ENCODE results near the gene GAS2L3. TPM values are rescaled to one million over a fixed set of nuclear protein-coding genes. Genes with fewer than 3 reads are reported as not detected.
A peak's percentile ranks its signal among the peaks of the same experiment; 100 is the strongest.

Gene GAS2L3
- total RNA-seq, result 1 to 10 TPM; 2.7 to 3.5 TPM

DNA sequence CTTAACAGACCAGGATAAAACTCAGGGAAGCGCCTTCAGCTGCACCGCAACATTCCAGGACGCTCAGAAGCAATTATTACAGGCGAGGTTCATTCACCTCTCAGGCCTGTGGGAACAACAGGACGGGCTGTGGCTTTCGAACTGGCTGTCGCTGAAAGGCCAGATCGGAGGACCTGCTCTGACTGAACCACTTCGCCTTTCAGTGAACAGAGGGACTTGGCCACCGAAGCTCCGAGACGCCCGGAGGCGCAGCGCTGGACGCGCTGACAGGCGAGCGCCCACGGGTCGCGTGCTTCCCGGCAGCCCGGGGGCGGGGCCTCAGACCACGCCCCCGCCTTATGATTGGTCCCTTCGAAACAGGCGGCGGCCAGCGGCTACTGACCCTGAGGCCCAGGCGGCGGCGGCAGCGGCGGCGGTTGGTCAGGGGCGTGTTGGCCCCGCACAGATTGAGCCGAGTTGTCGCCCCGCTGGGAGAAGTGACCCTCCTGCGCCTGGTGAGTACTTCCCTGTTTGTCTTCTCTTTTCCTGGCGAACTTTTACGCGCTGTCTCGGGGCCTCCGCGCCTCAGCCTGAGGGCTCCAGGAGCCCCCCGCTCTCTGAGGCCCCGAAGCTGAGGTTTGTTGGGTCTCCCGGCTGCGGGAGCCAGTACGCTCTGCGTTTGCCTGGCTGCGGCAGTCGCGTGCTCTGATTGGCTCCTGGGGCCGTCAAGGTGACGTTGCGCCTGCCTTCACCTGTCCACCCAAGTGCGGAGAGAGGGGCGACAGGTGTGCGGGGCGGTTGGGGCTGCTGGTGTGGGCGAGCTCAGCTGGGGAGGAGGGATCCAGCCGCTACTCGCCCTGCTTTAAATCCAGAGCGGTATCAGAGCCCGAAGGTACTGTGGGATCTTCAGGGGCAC, at the start of gene GAS2L3:
Gene GAS2L3, plus strand, starts transcription at position 393 of the 895 bp plus-strand sequence. CDS start 21,221 bp downstream, outside the sequence.
- ATAC-seq (peak; percentile 99), DNase-seq (peak; percentile 62)
- ChIA-PET CTCF (no interaction called here), POLR2A (no interaction called here)
- no peaks in the 10 kb centered on the region for H3K36me3 Mint-ChIP-seq (ENCODE audit: low read depth)
- H3K27me3 Mint-ChIP-seq (ENCODE audit: low read depth), result peaks cover 33% of the 10 kb centered on the region
- peak within 1 kb of the TSS; percentile 62 for H3K27ac Mint-ChIP-seq
- H3K4me1 Mint-ChIP-seq (ENCODE audit: low read depth), result peaks cover 16% of the 10 kb centered on the region
- no peaks in the 10 kb centered on the region for H3K9me3 Mint-ChIP-seq (ENCODE audit: insufficient read depth)
- peak within 1 kb of the TSS; percentile 90 for H3K4me3 Mint-ChIP-seq

DNA sequence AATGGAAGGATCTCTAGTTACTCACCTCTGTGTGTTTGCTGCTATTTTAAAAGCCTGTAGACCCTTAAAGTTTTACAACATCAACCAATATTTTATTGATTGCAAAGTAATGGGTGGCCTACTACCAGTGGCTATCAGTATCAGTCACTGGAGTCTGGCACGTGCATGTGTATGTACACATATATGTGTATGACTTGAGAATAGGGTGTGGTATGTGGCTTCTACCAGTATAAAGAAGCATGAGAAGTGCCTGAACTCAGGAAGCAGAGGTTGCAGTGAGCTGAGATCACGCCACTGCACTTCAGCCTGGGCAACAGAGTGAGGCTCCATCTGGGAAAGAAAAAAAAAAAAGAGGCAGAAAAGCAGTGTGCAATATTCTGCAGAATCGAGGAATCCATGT, 45.5 kb upstream of the GAS2L3 start:
- DNase-seq (no peak), ATAC-seq (no peak)
- no peak overlapping the region for H3K4me3 Mint-ChIP-seq
- no peaks in the 10 kb centered on the region for H3K9me3 Mint-ChIP-seq (ENCODE audit: insufficient read depth)
- no peaks in the 10 kb centered on the region for H3K36me3 Mint-ChIP-seq (ENCODE audit: low read depth)
- POLR2A ChIA-PET, result no interaction called here
- H3K4me1 Mint-ChIP-seq (ENCODE audit: low read depth), result no peaks in the 10 kb centered on the region
- no peaks in the 10 kb centered on the region for H3K27me3 Mint-ChIP-seq (ENCODE audit: low read depth)
- CTCF ChIA-PET, result no interaction called here
- H3K27ac Mint-ChIP-seq, result no peak overlapping the region

DNA sequence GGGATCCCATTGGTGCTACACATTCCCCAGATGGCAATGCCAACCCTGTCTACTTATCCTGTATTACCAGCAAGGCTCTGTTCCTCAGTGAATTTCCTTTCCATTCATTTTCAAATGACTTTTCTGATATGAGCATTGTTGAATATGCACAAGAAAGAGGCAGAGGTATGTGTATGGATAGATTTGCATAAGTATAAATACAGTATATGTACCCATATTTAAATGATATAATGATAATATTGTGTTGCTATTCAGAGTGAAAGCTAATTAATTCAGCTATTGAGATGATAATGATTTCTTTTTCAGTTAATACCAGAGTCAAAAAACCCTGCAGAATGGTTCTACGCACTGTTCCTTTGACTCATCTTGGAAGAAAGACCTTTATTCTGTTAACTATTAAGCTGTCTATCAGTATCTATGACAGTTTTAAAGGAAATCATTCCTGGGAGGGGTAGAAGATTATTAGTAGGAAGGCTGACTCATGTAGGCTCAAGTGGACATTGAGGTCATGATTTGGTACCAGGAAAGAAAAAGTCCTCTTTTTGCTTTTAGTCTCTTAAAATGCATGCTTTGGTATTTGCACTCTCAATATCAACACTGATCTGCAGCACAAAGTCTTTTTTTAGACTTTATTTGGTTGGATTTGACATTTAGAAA, 44.9 kb upstream of the GAS2L3 start:
- POLR2A ChIA-PET, result no interaction called here
- CTCF ChIA-PET, result no interaction called here

DNA sequence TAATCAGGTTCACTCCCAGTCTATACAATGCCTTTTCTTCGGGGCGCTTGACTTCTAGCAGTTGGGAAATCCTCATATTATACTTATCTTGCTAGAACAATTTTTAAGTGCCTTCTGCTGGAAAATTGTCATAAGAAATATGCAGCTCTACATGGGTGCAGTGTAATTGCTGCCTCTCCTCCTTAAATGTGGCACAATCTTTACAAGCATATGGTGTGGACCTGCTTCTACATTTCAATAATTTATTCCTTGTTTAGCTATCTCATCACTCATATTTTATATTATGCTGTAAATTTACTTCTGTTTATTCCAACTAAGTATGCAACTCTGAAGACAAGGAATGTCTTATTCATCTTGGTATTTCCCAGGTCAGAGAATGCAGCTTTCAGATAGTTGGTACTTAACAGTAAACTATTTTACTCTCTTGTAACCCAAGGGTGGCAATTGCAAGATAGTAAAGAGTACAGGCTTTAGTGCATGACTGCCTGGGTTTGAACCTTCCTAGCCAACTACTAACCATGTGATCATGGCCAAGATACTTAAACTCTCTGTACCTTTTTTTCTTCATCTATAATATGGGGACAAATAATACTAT, 43.6 kb upstream of the GAS2L3 start:
- ChIA-PET POLR2A (no interaction called here), CTCF (no interaction called here)
- Mint-ChIP-seq H3K27ac (no peak overlapping the region), H3K9me3 (ENCODE audit: insufficient read depth) (no peaks in the 10 kb centered on the region), H3K27me3 (ENCODE audit: low read depth) (no peaks in the 10 kb centered on the region), H3K4me3 (no peak overlapping the region), H3K36me3 (ENCODE audit: low read depth) (no peaks in the 10 kb centered on the region), H3K4me1 (ENCODE audit: low read depth) (no peaks in the 10 kb centered on the region)
- no peak for ATAC-seq
- DNase-seq, result no peak

More for the DNA sequence above, 44.9 kb upstream of the GAS2L3 start:
- Mint-ChIP-seq H3K27ac (no peak overlapping the region), H3K4me1 (ENCODE audit: low read depth) (no peaks in the 10 kb centered on the region), H3K9me3 (ENCODE audit: insufficient read depth) (no peaks in the 10 kb centered on the region), H3K36me3 (ENCODE audit: low read depth) (no peaks in the 10 kb centered on the region), H3K4me3 (no peak overlapping the region), H3K27me3 (ENCODE audit: low read depth) (no peaks in the 10 kb centered on the region)
- DNase-seq (no peak), ATAC-seq (no peak)

DNA sequence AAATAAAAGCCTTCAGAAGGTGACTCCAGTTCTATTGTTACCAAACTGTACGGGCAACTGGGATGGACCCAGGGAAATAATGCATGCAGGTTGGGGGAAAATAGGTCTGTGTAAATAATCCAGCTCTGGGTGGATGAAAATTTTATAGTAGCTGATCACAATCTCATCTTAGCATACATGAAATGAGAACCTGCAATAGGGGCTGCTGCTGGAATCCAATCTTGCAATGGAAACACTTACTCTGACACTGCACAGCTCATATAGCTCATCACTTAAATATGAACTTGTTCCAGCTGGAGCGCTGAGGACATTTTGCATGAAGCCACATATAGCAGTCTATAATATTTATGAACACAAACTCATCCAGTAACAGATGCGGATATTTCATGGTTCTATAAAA, 40.1 kb upstream of the GAS2L3 start:
- no peak for ATAC-seq
- CTCF ChIA-PET, result interaction anchor here (0.7 kb wide), 1 partner anchor 524 kb away, joined by 3 read pairs; no protein-coding TSS in a partner anchor

DNA sequence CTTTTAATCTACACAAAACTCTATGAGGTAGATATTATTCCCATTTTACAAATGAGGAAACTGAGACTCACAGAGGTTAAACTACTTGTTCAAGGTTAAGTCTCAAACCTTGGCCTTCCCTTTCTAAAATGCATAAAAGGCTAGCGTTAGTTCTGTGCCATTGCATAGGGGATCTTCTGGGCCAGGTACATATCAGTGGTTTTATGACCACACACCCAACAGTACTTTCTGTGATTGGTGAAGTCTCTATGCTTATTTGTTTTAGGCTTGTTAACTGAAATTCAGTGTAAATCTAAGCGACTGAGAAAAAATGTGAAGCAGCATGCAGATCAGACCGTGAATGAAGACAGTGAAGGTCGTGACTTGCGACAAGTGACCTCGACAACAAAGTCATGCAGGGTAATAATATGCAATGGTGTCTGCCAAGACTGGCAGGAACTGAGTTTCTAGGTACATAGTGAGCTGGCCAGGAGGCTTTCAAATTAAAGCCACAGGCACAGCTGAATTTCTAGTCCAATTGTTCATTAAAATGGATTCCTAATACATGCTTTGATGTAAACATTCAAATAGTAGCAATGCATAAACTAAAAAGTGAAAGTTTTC, 38.8 kb upstream of the GAS2L3 start:
- DNase-seq, result no peak
- Mint-ChIP-seq H3K27ac (no peak overlapping the region), H3K4me1 (ENCODE audit: low read depth) (no peaks in the 10 kb centered on the region), H3K9me3 (ENCODE audit: insufficient read depth) (no peaks in the 10 kb centered on the region), H3K27me3 (ENCODE audit: low read depth) (no peaks in the 10 kb centered on the region), H3K4me3 (no peak overlapping the region), H3K36me3 (ENCODE audit: low read depth) (no peaks in the 10 kb centered on the region)
- ATAC-seq, result no peak
- ChIA-PET POLR2A (no interaction called here), CTCF (no interaction called here)

More for the DNA sequence above, 40.1 kb upstream of the GAS2L3 start:
- no peaks in the 10 kb centered on the region for H3K27me3 Mint-ChIP-seq (ENCODE audit: low read depth)
- no peaks in the 10 kb centered on the region for H3K9me3 Mint-ChIP-seq (ENCODE audit: insufficient read depth)
- POLR2A ChIA-PET, result no interaction called here
- DNase-seq, result no peak
- H3K27ac Mint-ChIP-seq, result no peak overlapping the region
- no peaks in the 10 kb centered on the region for H3K36me3 Mint-ChIP-seq (ENCODE audit: low read depth)
- H3K4me3 Mint-ChIP-seq, result no peak overlapping the region
- H3K4me1 Mint-ChIP-seq (ENCODE audit: low read depth), result no peaks in the 10 kb centered on the region

DNA sequence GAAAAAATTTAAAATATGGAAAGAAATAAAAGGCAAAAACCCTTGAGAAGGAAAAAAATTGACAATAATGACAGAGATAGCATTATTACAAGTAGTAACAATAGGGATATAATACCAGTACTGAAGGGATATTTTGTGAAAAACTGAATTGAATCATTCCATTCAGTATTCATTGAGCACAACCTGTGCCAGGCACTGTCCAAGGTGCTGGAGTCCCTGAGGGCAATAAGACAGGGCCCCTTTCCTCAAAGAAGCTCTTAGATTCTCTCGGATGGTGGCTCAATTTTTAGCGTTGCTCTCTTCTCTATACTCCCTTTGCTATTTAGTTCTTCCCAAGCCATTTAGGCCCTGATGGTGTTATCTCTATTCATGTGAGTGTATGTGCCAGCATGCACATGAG, 34.3 kb upstream of the GAS2L3 start:
- DNase-seq, result peak; percentile 36
- Mint-ChIP-seq H3K27ac (no peak overlapping the region), H3K4me3 (no peak overlapping the region), H3K27me3 (ENCODE audit: low read depth) (no peaks in the 10 kb centered on the region), H3K9me3 (ENCODE audit: insufficient read depth) (no peaks in the 10 kb centered on the region), H3K36me3 (ENCODE audit: low read depth) (no peaks in the 10 kb centered on the region), H3K4me1 (ENCODE audit: low read depth) (no peaks in the 10 kb centered on the region)
- ATAC-seq, result no peak
- ChIA-PET POLR2A (no interaction called here), CTCF (no interaction called here)

DNA sequence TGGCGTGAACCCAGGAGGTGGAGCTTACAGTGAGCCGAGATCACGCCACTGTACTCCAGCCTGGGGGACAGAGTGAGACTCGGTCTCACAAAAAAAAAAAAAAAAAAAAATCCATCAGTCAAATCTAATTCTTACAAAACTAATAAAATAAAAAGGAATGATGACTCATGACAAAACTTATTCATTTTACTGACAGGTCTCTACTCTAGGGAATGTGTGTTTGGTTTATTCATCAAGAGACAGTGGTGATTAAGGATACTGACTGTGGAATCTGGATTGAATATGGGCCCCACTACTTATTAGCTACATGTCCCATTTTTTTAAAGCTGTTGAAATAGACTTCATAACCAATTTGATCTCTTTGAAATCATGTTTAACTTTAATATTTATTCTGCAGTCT, 29.3 kb upstream of the GAS2L3 start:
- Mint-ChIP-seq H3K4me3 (no peak overlapping the region), H3K27ac (no peak overlapping the region), H3K27me3 (ENCODE audit: low read depth) (no peaks in the 10 kb centered on the region), H3K36me3 (ENCODE audit: low read depth) (no peaks in the 10 kb centered on the region), H3K9me3 (ENCODE audit: insufficient read depth) (no peaks in the 10 kb centered on the region), H3K4me1 (ENCODE audit: low read depth) (no peaks in the 10 kb centered on the region)
- DNase-seq (no peak), ATAC-seq (no peak)
- ChIA-PET CTCF (no interaction called here), POLR2A (interaction anchor here (0.7 kb wide), 1 partner anchor 66 kb away, joined by 3 read pairs; no protein-coding TSS in a partner anchor)

DNA sequence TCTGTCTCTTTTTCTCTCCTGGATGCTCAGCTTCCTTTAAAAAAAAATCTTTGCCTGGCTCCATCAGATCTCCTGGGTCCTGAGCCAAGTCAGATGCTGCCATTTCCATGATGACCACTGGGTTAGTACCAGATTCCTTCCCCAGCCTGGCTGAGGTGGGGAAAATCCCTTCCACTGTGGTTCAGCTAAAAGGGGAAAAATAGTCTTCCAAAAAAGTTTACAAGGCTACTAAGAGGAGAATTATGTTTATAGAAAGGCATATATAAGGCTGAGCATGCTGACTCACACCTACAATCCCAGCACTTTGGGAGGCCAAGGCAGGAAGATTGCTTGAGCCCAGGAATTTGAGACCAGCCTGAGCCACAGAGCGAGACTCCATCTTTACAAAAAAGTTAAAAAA, 28.4 kb upstream of the GAS2L3 start:
- Mint-ChIP-seq H3K9me3 (ENCODE audit: insufficient read depth) (no peaks in the 10 kb centered on the region), H3K27ac (no peak overlapping the region), H3K36me3 (ENCODE audit: low read depth) (no peaks in the 10 kb centered on the region), H3K27me3 (ENCODE audit: low read depth) (no peaks in the 10 kb centered on the region), H3K4me3 (no peak overlapping the region), H3K4me1 (ENCODE audit: low read depth) (no peaks in the 10 kb centered on the region)
- ATAC-seq (no peak), DNase-seq (no peak)
- ChIA-PET CTCF (no interaction called here), POLR2A (no interaction called here)

DNA sequence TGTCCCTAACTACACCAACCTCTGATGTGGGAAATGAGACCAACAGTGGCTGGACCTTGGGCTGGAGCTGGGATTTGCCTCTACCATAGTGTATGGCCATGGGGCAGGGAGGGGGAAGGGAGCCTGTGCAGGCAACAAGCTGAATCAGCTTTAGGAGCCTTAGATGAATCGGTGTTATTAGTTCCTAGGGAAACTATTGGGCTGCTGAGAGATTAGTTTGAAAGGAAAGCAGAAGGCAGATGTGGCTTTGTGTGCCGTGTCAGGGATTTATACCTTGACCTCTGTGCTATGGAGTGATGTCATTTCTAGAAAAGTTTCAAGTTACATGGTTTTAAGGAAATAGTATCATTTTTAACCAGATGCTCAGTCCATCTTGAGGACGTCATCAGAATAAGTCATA, 19.5 kb upstream of the GAS2L3 start:
- no peaks in the 10 kb centered on the region for H3K36me3 Mint-ChIP-seq (ENCODE audit: low read depth)
- POLR2A ChIA-PET, result interaction anchor here (0.7 kb wide), 1 partner anchor 319 kb away, joined by 3 read pairs; no protein-coding TSS in a partner anchor
- CTCF ChIA-PET, result interaction anchor here (1.0 to 3.0 kb wide), 2 partner anchors 103 to 319 kb away, joined by 3 to 11 read pairs; no protein-coding TSS in a partner anchor
- H3K4me3 Mint-ChIP-seq, result no peak overlapping the region
- H3K4me1 Mint-ChIP-seq (ENCODE audit: low read depth), result no peaks in the 10 kb centered on the region
- no peak for DNase-seq
- no peak for ATAC-seq
- no peaks in the 10 kb centered on the region for H3K27me3 Mint-ChIP-seq (ENCODE audit: low read depth)
- no peaks in the 10 kb centered on the region for H3K9me3 Mint-ChIP-seq (ENCODE audit: insufficient read depth)
- H3K27ac Mint-ChIP-seq, result no peak overlapping the region

DNA sequence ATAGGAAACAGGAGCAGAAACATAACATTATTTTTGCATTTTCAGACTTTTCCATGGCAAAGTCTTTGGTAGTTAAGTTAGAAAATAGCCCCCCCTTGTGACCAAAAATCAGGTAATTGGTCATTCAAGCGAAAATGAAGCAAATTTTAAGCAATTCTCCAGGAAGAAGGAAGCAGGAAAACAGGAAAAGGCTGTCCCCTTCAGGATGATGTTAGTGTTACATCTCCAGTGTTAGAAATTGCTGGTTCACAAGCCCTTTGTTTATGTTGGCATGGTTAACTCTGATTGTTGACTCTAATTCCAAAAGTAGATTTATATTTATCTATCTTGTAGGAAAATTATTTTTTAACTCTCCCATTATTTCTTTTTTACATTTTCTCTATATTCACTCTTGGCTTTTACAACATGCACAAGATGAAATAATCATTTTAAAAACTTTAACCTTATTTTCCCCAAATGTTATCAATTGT, 18.8 kb upstream of the GAS2L3 start:
- no peak for ATAC-seq
- H3K27ac Mint-ChIP-seq, result no peak overlapping the region

More for the DNA sequence above, 18.8 kb upstream of the GAS2L3 start:
- CTCF ChIA-PET, result interaction anchor here (1.1 to 3.0 kb wide), 2 partner anchors 150 to 319 kb away, joined by 6 to 11 read pairs; no protein-coding TSS in a partner anchor
- Mint-ChIP-seq H3K4me1 (ENCODE audit: low read depth) (no peaks in the 10 kb centered on the region), H3K27me3 (ENCODE audit: low read depth) (no peaks in the 10 kb centered on the region), H3K36me3 (ENCODE audit: low read depth) (no peaks in the 10 kb centered on the region), H3K4me3 (no peak overlapping the region), H3K9me3 (ENCODE audit: insufficient read depth) (no peaks in the 10 kb centered on the region)
- no peak for DNase-seq
- POLR2A ChIA-PET, result no interaction called here

All from activated CD8-positive, alpha-beta T cell treated with anti-CD3 and anti-CD28 coated beads, Interleukin-2, amount 10 ng/mL, durations not matched to agents 7 days and 5 days (primary cell).